ENCODE measurements around the gene MYO15A.

MYO15A gene

GRCh38 chr17:18100616-18101015 lies 7.9 kb upstream of the MYO15A start:
- H3K4me3 ChIP-seq (ENCODE audit: low read depth, low read length): no peak overlapping the region
- H3K9me3 ChIP-seq: no peaks in the 10 kb centered on the region
- H3K27me3 ChIP-seq: no peaks in the 10 kb centered on the region
- H3K36me3 ChIP-seq: no peaks in the 10 kb centered on the region; the same call in 1 of the 2 replicates
- no peak for TF ChIP-seq CTCF (IDR thresholded peaks at IDR 0.05; ENCODE audit: low read depth, low read length)
- DNase-seq: no peak
- H3K4me1 ChIP-seq: no peaks in the 10 kb centered on the region

- DNase-seq: no peak
- no peaks in the 10 kb centered on the region for H3K4me1 ChIP-seq
- H3K9me3 ChIP-seq: no peaks in the 10 kb centered on the region
- H3K36me3 ChIP-seq: no peaks in the 10 kb centered on the region; the same call in 1 of the 2 replicates
- no peak overlapping the region for H3K4me3 ChIP-seq (ENCODE audit: low read depth, low read length)
- H3K27me3 ChIP-seq: no peaks in the 10 kb centered on the region
- no peak for TF ChIP-seq CTCF (IDR thresholded peaks at IDR 0.05; ENCODE audit: low read depth, low read length)
These were observed 6.7 kb upstream of the MYO15A start for GRCh38 chr17:18101828-18102227.

GRCh38 chr17:18102640-18103039 lies 5.9 kb upstream of the MYO15A start:
- Histone ChIP-seq H3K27me3 (no peaks in the 10 kb centered on the region), H3K4me1 (no peaks in the 10 kb centered on the region), H3K9me3 (no peaks in the 10 kb centered on the region), H3K36me3 (no peaks in the 10 kb centered on the region; the same call in 1 of the 2 replicates), H3K4me3 (ENCODE audit: low read depth, low read length) (no peak overlapping the region)
- DNase-seq: no peak
- TF ChIP-seq CTCF (IDR thresholded peaks at IDR 0.05; ENCODE audit: low read depth, low read length): no peak

- no peak for TF ChIP-seq CTCF (IDR thresholded peaks at IDR 0.05; ENCODE audit: low read depth, low read length)
- H3K27me3 ChIP-seq: no peaks in the 10 kb centered on the region
- no peak overlapping the region for H3K4me3 ChIP-seq (ENCODE audit: low read depth, low read length)
- no peaks in the 10 kb centered on the region; the same call in 1 of the 2 replicates for H3K36me3 ChIP-seq
- no peak for DNase-seq
- H3K9me3 ChIP-seq: no peaks in the 10 kb centered on the region
- no peaks in the 10 kb centered on the region for H3K4me1 ChIP-seq
These were observed 3.5 kb upstream of the MYO15A start for GRCh38 chr17:18105027-18105426.

GRCh38 chr17:18105595-18105994 lies 3.0 kb upstream of the MYO15A start:
- DNase-seq: no peak
- H3K36me3 ChIP-seq: no peaks in the 10 kb centered on the region; the same call in 1 of the 2 replicates
- H3K27me3 ChIP-seq: no peaks in the 10 kb centered on the region
- TF ChIP-seq CTCF (IDR thresholded peaks at IDR 0.05; ENCODE audit: low read depth, low read length): no peak
- H3K9me3 ChIP-seq: no peaks in the 10 kb centered on the region
- H3K4me1 ChIP-seq: no peaks in the 10 kb centered on the region
- no peak overlapping the region for H3K4me3 ChIP-seq (ENCODE audit: low read depth, low read length)

GRCh38 chr17:18106211-18106610 lies 2.3 kb upstream of the MYO15A start:
- no peaks in the 10 kb centered on the region for H3K4me1 ChIP-seq
- H3K9me3 ChIP-seq: no peaks in the 10 kb centered on the region
- TF ChIP-seq CTCF (IDR thresholded peaks at IDR 0.05; ENCODE audit: low read depth, low read length): no peak
- no peak overlapping the region for H3K4me3 ChIP-seq (ENCODE audit: low read depth, low read length)
- no peaks in the 10 kb centered on the region for H3K27me3 ChIP-seq
- DNase-seq: no peak
- H3K36me3 ChIP-seq: no peaks in the 10 kb centered on the region; the same call in 1 of the 2 replicates
